ENCODE results near the gene ANTXRL.
"Not testable (repeated sequence)": the region's sequence is repeated elsewhere in the genome, so short reads cannot be mapped to it uniquely, and the experiment has no call there.

The ANTXRL gene

GRCh38 chr10:46247181-46247475 lies 39.7 kb upstream of the ANTXRL start:
- Histone ChIP-seq H3K4me3 (ENCODE audit: low read depth in 1 of 2, low read length in 2 of 2) (no peak overlapping the region), H3K4me2 (ENCODE audit: insufficient read depth, low read length) (no peak overlapping the region), H3K4me1 (ENCODE audit: insufficient read depth, low read length) (no peaks in the 10 kb centered on the region), H3K27ac (ENCODE audit: low read length) (no peak overlapping the region), H3K27me3 (ENCODE audit: insufficient read depth, low read length, poor library complexity) (no peaks in the 10 kb centered on the region), H3K36me3 (ENCODE audit: insufficient read depth, low read length) (peaks cover 50% of the 10 kb centered on the region), H3K9ac (ENCODE audit: low read depth, low read length) (no peak overlapping the region), H3K79me2 (ENCODE audit: insufficient read depth, low read length) (no peaks in the 10 kb centered on the region), H4K20me1 (ENCODE audit: insufficient read depth, low read length) (no peaks in the 10 kb centered on the region), H3K9me3 (ENCODE audit: insufficient read depth, low read length, severe bottlenecking) (peaks cover 11% of the 10 kb centered on the region), H2AFZ (ENCODE audit: low read depth, low read length) (no peak overlapping the region)
- DNase-seq, result no peak
- ATAC-seq (ENCODE audit: insufficient read depth, low read depth), result no peak
- TF ChIP-seq EZH2 (IDR thresholded peaks at IDR 0.05; ENCODE audit: borderline replicate concordance, low read depth, low read length, severe bottlenecking) (no peak), CTCF (IDR thresholded peaks at IDR 0.05; ENCODE audit: borderline replicate concordance, extremely low read depth, low read length, poor library complexity, severe bottlenecking) (no peak)

DNA sequence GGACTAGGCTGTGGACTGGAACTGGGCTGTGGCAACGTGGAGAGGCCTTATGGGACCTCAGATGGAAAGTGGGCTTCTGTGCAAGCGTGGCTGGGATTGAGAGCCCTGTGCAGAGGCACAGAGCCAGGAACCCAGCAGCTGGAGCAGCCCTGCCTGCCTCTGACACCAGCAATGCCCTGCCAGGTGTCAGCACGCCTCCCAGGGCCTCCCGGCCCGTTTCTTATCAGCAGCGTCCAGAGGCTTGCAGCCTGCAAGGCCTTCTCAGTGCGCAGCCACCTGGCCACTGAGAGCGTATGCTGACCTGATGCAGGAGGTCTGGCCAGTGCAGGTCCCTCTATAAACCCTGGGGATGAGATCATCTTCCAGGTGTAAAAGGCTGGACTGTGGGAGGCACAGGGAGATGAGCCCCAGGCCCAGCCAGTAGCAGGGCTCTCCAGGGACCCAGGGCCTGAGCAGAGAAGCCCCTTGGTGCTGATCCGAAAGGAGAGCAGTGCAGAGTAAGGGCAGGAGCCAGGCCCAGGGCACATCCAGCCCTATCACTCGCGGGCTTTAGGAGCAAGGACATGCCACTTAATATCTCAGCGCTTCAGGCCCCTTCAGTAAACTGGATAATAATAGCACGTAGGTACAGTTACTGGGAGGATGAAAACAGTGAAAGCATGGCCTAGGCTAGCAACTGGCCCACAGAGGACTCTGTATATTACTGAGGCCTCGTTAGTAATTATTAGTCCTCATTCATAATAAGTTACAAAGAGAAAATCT lies 38.8 kb upstream of the ANTXRL start:
- H3K4me3 ChIP-seq (ENCODE audit: low read depth in 1 of 2, low read length in 2 of 2), result no peak overlapping the region
- H3K79me2 ChIP-seq (ENCODE audit: insufficient read depth, low read length), result no peaks in the 10 kb centered on the region
- no peak for DNase-seq

GRCh38 chr10:46248651-46249146 lies 38.1 kb upstream of the ANTXRL start:
- ATAC-seq (ENCODE audit: insufficient read depth, low read depth), result no peak

More for the DNA sequence above, 38.8 kb upstream of the ANTXRL start:
- peaks cover 51% of the 10 kb centered on the region for H3K36me3 ChIP-seq (ENCODE audit: insufficient read depth, low read length)
- H4K20me1 ChIP-seq (ENCODE audit: insufficient read depth, low read length), result no peaks in the 10 kb centered on the region
- peaks cover 4% of the 10 kb centered on the region for H3K9me3 ChIP-seq (ENCODE audit: insufficient read depth, low read length, severe bottlenecking)
- no peak overlapping the region for H3K27ac ChIP-seq (ENCODE audit: low read length)
- H3K9ac ChIP-seq (ENCODE audit: low read depth, low read length), result no peak overlapping the region
- no peaks in the 10 kb centered on the region for H3K4me1 ChIP-seq (ENCODE audit: insufficient read depth, low read length)
- no peak overlapping the region for H2AFZ ChIP-seq (ENCODE audit: low read depth, low read length)
- H3K27me3 ChIP-seq (ENCODE audit: insufficient read depth, low read length, poor library complexity), result no peaks in the 10 kb centered on the region
- TF ChIP-seq EZH2 (IDR thresholded peaks at IDR 0.05; ENCODE audit: borderline replicate concordance, low read depth, low read length, severe bottlenecking) (no peak), CTCF (IDR thresholded peaks at IDR 0.05; ENCODE audit: borderline replicate concordance, extremely low read depth, low read length, poor library complexity, severe bottlenecking) (no peak)
- no peak for ATAC-seq (ENCODE audit: insufficient read depth, low read depth)
- no peak overlapping the region for H3K4me2 ChIP-seq (ENCODE audit: insufficient read depth, low read length)

GRCh38 chr10:46249617-46250344 lies 37.0 kb upstream of the ANTXRL start:
- H4K20me1 ChIP-seq (ENCODE audit: insufficient read depth, low read length); H3K4me1 ChIP-seq (ENCODE audit: insufficient read depth, low read length); ATAC-seq (ENCODE audit: insufficient read depth, low read depth); DNase-seq; H3K4me2 ChIP-seq (ENCODE audit: insufficient read depth, low read length); H3K9me3 ChIP-seq (ENCODE audit: insufficient read depth, low read length, severe bottlenecking); H3K79me2 ChIP-seq (ENCODE audit: insufficient read depth, low read length); H2AFZ ChIP-seq (ENCODE audit: low read depth, low read length); H3K27me3 ChIP-seq (ENCODE audit: insufficient read depth, low read length, poor library complexity); H3K9ac ChIP-seq (ENCODE audit: low read depth, low read length); H3K4me3 ChIP-seq (ENCODE audit: low read depth in 1 of 2, low read length in 2 of 2); H3K27ac ChIP-seq (ENCODE audit: low read length): not testable (repeated sequence)
- H3K36me3 ChIP-seq (ENCODE audit: insufficient read depth, low read length), result peaks cover 68% of the 10 kb centered on the region

More at GRCh38 chr10:46248651-46249146, 38.1 kb upstream of the ANTXRL start:
- Histone ChIP-seq H3K36me3 (ENCODE audit: insufficient read depth, low read length) (peaks cover 58% of the 10 kb centered on the region), H4K20me1 (ENCODE audit: insufficient read depth, low read length) (peaks cover 5% of the 10 kb centered on the region; the same call in 1 of the 2 replicates), H3K4me1 (ENCODE audit: insufficient read depth, low read length) (no peaks in the 10 kb centered on the region), H3K27me3 (ENCODE audit: insufficient read depth, low read length, poor library complexity) (no peaks in the 10 kb centered on the region), H3K4me2 (ENCODE audit: insufficient read depth, low read length) (no peak overlapping the region), H3K9ac (ENCODE audit: low read depth, low read length) (no peak overlapping the region), H3K79me2 (ENCODE audit: insufficient read depth, low read length) (no peaks in the 10 kb centered on the region), H2AFZ (ENCODE audit: low read depth, low read length) (no peak overlapping the region), H3K9me3 (ENCODE audit: insufficient read depth, low read length, severe bottlenecking) (no peaks in the 10 kb centered on the region), H3K27ac (ENCODE audit: low read length) (no peak overlapping the region), H3K4me3 (ENCODE audit: low read depth in 1 of 2, low read length in 2 of 2) (no peak overlapping the region)
- no peak for DNase-seq
- no peak for TF ChIP-seq EZH2 (IDR thresholded peaks at IDR 0.05; ENCODE audit: borderline replicate concordance, low read depth, low read length, severe bottlenecking)
- TF ChIP-seq CTCF (IDR thresholded peaks at IDR 0.05; ENCODE audit: borderline replicate concordance, extremely low read depth, low read length, poor library complexity, severe bottlenecking), result no peak
